ENCODE measurements around the gene LCE2A.

LCE2A gene

GRCh38 chr1:152741656-152742055, 43.5 kb downstream of the LCE2A start:
- in situ Hi-C loops (cut with HindIII; ENCODE audit: low sequenced_read_pairs) = no loop called here

- in situ Hi-C loops (cut with HindIII; ENCODE audit: low sequenced_read_pairs) = no loop called here
Measured at GRCh38 chr1:152743371-152744145, 45.4 kb downstream of the LCE2A start.

GRCh38 chr1:152745289-152745704, 47.2 kb downstream of the LCE2A start:
- in situ Hi-C loops (cut with HindIII; ENCODE audit: low sequenced_read_pairs) = no loop called here

DNA sequence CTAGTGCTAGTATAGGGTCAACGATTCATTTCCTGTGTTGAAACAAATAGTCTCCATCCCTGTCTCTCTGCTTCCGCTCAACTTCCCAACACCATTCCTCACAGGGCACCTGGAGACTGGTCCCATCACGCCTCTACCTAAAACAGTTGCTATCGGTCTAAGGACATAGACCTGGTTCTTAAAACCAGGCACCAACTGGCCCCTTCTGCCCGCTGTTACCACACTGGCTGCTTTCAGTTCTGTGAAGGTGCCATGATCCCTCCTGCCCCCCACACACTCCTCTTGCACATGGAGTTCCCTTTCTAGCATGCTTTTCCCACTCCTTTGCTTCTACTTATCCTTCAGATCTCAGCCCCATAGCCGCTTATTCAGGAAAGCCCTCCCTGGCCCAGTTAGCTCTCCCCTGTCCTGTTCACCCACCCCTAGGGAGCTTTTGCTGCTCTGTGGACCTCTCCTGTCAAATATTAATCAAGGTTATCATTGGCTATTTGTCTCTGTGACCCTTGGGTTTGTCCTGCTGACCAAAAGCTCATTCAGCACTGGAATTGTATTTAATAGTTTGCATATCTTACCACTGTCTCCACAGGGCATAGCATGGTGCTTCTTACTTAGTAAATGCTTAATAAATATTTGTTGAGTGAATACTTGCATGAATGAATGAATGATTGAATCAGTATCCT, 47.8 kb downstream of the LCE2A start:
- in situ Hi-C loops (cut with HindIII; ENCODE audit: low sequenced_read_pairs) = no loop called here

GRCh38 chr1:152747831-152748230, 49.7 kb downstream of the LCE2A start:
- in situ Hi-C loops (cut with HindIII; ENCODE audit: low sequenced_read_pairs) = no loop called here

All from DLD1 (cell line).